GM11168 (cell line): ENCODE measurements around the gene TP73.

Experiments
- in situ Hi-C: fragments of 300-500 bp; cut with MboI; formaldehyde crosslinking; loops from one replicate; pipeline ENCODE4 v1.12.0; 2022; ENCODE audit warnings: low sequenced_read_pairs; ENCODE audit not compliant: unreplicated experiment

The TP73 gene

DNA sequence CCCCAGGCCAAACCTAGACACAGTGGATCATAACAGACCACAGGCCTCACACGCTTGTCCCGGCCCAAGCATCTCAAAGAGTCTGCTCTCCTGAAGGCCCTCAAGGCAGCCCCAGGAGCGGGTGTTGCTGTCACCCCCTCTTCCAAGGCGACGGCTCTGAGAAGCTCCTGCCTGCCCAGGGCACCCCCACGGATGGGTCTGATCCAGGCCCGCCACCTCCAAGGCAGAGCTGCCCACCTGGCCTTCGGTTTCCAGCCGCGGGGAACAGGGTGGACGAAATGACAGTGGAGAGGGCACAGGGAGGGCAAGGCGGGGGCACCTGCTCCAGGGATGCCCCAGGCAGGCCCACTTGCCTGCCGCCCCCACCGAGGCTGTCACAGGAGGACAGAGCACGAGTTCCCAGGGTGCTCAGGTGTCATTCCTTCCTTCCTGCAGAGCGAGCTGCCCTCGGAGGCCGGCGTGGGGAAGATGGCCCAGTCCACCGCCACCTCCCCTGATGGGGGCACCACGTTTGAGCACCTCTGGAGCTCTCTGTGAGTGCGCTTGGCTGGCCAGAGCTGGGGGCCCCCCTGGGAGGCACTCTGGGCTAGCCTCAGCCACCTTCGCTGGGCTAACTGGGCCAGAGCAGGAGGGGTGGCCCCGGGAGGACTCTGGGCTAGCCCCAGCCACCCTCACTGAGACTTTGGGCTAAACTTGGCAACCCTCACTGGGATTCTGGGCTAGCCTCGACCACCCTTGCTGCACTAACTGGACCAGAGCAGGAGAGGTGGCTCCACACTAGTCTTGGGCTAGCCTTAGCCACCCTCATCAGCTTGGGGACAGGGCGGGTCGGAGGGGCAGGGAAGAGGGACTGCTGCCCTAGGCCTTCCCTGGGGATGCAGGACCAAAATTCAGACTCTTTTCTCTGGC, 29.8 kb downstream of the TP73 start:
- in situ Hi-C loops = no loop called here

DNA sequence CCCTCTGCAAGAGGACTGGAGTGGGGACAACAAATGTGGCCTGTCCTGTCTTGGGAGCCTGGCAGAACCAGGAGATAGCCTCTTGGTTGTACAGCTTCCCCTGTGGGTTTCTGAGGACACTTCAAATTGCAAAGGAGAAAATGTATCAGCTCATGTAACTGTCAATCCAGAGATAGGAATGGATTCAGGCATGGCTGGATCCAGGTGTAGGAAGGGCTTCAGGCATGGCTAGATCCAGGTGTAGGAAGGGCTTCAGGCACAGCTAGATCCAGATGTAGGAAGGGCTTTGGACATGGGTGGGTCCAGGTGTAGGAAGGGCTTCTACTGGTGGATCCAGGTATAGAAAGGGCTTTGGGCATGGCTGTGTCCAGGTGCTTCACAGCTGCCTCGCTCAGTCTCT, 30.9 kb downstream of the TP73 start:
- in situ Hi-C loops = no loop called here

- in situ Hi-C loops = no loop called here
Measured at GRCh38 chr1:3683992-3684391, 31.7 kb downstream of the TP73 start.

GRCh38 chr1:3685222-3685621, 32.9 kb downstream of the TP73 start:
- in situ Hi-C loops = no loop called here

- in situ Hi-C loops = no loop called here
Measured at GRCh38 chr1:3685906-3686305, 33.6 kb downstream of the TP73 start.

DNA sequence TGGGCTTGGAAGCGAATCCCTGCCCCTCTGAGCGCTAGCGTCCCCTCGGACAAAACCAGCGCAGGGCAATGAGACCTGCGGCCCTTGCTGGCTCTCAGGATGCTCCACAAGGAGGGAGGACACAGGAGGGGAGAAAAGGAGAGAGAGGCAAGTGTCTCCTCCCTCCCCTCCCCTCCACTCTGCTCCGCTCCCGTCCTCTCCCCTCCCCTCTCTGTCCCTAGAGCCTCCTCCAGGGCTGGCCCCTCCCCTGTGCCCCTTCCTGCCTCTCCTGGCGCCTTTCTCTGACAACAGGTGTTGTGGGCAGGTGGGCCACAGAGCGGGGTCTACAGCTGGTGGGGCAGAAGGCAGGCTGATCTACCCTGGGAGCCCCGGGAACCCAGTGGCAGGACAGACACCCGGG, 35.2 kb downstream of the TP73 start:
- in situ Hi-C loops = no loop called here

- in situ Hi-C loops = no loop called here
Measured at GRCh38 chr1:3688356-3689137, 36.2 kb downstream of the TP73 start.

GRCh38 chr1:3689138-3689750, 36.9 kb downstream of the TP73 start:
- in situ Hi-C loops = no loop called here

GRCh38 chr1:3690282-3691065, 38.2 kb downstream of the TP73 start:
- in situ Hi-C loops = no loop called here

- in situ Hi-C loops = no loop called here
Measured at GRCh38 chr1:3691421-3692204, 39.3 kb downstream of the TP73 start.

GRCh38 chr1:3692598-3692997, 40.3 kb downstream of the TP73 start:
- in situ Hi-C loops = no loop called here

- in situ Hi-C loops = no loop called here
Measured at GRCh38 chr1:3693321-3693720, 41.0 kb downstream of the TP73 start.

GRCh38 chr1:3695326-3696217, 43.3 kb downstream of the TP73 start:
- in situ Hi-C loops = no loop called here

GRCh38 chr1:3696689-3697088, 44.4 kb downstream of the TP73 start:
- in situ Hi-C loops = no loop called here

DNA sequence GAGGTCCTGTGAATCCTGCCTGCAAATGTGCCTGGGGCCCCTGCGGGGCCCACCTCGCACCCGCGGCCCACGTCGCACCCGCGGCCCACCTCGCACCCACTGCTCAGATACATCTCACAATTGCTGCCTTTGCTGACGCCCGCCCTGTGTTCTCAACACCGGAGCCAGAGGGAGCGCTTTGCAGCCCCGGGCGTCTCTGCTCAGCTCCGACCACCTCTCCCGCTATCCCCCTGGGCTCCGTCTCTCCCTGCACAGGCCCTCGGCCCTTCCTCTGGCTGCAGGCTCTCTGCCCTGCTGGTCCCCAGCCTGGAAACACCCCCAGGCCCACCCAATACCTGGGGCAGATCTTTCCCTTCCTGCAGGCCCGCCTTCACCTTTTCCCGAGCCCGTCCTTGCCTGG, 44.8 kb downstream of the TP73 start:
- in situ Hi-C loops = no loop called here

GRCh38 chr1:3697810-3698209, 45.5 kb downstream of the TP73 start:
- in situ Hi-C loops = no loop called here

GRCh38 chr1:3698660-3699408, 46.5 kb downstream of the TP73 start:
- in situ Hi-C loops = no loop called here

GRCh38 chr1:3699596-3699995, 47.3 kb downstream of the TP73 start:
- in situ Hi-C loops = no loop called here
